Right forelimb (tissue), 1 donor: ENCODE measurements around the gene UGT3A2.
"Not testable (repeated sequence)": the region's sequence is repeated elsewhere in the genome, so short reads cannot be mapped to it uniquely, and the experiment has no call there.

Source experiments
- DNase-seq: peaks from one replicate; pipeline ENCODE4 v3.0.0-alpha.2; 2018

The UGT3A2 gene

DNA sequence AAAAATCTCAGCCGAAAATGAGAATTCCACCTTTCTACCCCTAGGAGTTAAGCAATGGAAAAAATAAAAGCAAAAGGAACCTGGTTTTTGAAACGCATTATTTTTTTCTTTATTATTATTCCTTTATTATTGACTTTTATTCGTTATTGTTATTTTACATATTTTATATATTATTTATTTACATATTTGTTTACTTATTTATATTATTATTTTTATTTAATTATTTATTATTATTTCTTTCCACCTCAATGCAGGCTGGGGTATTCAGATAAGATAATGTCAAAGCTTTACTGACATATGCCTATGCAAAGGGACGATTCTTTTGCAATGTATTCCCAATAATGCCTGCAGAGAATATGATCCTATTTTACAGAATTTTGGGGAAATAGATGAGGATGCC is 16.7 kb downstream of the UGT3A2 start:
- no peak for DNase-seq

DNA sequence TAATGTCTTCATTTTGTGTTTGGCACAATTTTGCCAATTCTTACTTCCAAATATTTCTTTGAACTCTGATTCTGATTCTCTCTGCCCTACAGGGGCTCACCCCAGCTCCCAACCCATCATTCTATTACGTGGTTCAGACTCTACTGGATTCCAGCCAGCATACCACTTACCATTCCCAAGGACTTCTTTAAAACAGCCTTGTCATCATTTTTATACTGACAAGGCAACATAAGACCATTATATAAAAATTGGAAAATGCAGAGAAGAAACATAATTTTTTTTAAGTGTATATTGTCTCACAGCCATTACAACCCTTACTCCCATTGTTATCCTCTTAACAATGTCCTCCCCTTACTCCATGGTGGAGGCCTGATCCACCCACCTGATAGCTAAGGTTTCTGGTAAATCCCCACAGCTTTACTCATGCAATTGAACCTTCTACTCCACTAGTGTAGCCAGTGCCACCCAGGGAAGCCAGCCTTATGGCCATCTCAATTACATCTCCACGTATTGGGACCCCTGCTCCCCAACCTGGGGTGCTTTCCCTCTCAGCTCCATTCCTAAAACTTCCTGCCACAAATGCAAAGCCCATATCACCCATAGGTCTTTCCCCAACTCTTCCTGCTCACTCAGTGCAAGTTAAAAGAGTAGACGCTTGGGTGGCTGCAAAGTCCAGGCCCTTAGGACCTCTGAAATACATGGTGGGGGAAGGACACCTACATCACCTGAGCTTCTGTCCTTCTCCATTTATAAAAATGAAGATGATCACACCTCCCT is 19.1 kb downstream of the UGT3A2 start:
- no peak for DNase-seq

DNA sequence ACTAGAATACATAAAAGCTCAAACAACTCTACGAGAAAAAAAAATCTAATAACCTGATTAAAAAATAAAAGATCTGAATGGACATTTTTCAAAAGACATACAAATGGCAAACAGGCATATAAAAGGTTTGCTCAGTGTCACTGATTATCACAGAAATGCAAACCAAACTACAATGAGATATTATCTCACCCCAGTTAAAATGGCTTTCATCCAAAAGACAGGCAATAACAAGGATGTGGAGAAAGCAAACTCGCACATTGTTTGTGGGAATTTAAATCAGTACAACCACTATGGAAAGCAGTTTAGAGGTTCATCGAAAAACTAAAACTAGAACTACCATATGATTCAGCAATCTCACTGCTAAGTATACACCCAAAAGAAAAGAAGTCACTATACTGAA is 20.8 kb downstream of the UGT3A2 start:
- DNase-seq, result no peak

DNA sequence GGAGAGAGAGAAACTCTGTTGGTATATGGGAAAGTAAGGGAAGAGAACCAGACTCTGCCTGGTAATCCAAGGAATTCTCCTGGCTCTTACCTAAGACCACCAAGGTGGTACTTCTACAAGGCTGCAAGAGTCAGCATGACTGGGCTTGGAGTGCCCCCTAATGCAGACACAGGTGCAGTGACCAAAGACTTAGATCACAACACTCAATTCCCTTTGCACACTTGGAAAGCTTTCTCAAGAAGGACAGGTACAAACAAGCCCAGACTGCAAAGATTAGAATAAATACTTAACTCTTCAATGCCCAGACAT is 25.2 kb downstream of the UGT3A2 start:
- DNase-seq, result no peak

GRCh38 chr5:36040651-36041536 is 25.8 kb downstream of the UGT3A2 start:
- DNase-seq, result no peak

- no peak for DNase-seq
Observed at GRCh38 chr5:36035696-36036095, 31.0 kb downstream of the UGT3A2 start.

GRCh38 chr5:36034536-36035134 is 32.0 kb downstream of the UGT3A2 start:
- DNase-seq, result not testable (repeated sequence)

GRCh38 chr5:36033486-36033885 is 33.2 kb downstream of the UGT3A2 start:
- DNase-seq, result no peak

DNA sequence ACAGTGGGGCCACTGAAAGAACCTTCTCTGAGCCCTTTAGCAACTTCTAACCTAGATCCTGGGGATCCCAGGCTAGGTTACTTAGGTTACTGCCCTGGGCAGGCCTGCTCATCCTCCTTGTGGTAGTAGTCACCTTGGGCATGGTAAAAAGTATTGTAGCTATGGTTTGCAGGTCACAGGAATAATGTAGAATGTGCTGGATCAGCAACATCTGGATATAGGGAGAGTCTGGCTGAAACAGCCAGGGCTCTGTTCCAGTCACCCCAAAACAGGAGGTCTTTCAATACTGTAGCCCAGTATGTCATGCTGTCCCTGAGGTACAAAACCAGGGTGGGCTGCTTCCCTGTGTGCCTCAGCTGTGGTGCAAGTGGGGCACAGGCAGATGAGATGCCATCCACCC is 33.6 kb downstream of the UGT3A2 start:
- DNase-seq, result no peak

GRCh38 chr5:36031223-36031622 is 35.5 kb downstream of the UGT3A2 start:
- no peak for DNase-seq

DNA sequence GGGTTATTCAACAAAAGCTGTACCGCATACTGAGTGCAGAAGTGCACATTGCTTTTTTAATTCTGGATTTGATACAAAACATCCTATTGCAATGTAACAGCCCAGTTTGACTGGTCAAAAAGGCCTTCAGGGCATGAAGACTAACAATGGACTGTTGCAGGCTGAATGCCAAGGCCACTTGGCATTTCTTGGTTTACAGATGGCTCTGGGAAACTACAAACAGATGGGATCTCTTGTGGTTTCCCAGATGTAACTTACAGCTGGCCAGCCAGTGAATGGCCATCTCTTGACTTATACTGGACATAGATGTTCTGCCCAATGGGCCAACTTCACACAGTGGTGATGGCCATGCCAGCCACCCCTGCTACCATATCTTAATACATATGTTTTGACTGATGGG is 36.8 kb downstream of the UGT3A2 start:
- DNase-seq, result no peak

- DNase-seq, result no peak
Observed at GRCh38 chr5:36028816-36029465, 37.7 kb downstream of the UGT3A2 start.

- no peak for DNase-seq
Observed at GRCh38 chr5:36027711-36028110, 39.0 kb downstream of the UGT3A2 start.

GRCh38 chr5:36026706-36027465 is 39.8 kb downstream of the UGT3A2 start:
- DNase-seq, result no peak

DNA sequence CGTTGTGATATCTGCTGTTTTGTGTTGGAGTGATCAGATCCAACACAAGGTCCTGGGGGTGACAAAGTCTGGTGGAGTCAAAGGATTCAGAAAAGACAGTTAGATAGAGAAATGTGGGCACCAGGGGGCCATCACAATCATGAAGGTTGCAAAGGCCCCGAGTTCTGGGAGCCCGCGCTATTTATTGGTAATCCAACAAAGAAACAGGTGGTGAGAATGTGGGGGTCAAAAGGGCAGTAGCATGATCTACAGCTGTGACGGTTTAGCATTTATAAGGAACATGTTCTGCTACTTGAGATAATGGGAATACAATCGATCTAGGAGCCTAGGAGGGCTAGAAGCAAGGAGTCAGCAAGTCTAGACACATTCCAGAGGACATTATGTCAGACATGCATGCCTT is 44.4 kb downstream of the UGT3A2 start:
- not testable (repeated sequence) for DNase-seq

- not testable (repeated sequence) for DNase-seq
Observed at GRCh38 chr5:36019584-36019983, 47.1 kb downstream of the UGT3A2 start.

DNA sequence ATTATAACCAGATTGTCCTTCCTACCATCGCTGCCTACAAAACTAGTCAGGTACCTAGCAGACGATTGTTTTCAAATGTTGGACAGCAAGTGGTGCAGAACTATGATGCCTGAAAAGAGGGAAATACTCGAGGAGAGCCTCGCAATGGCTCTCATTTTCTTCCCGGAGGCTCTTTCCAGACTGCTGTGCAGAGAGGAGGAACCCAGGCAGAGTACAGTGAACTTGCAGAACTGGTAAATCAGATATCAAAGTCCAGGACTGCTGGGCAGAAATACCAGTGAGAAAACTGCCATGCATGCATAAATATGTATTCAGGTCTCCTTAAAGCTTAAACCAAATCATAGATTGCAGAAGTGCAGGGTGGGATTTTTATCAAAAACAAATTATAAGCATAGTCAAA is 49.1 kb downstream of the UGT3A2 start:
- DNase-seq, result no peak

GRCh38 chr5:36017004-36017403 is 49.7 kb downstream of the UGT3A2 start:
- no peak for DNase-seq

DNA sequence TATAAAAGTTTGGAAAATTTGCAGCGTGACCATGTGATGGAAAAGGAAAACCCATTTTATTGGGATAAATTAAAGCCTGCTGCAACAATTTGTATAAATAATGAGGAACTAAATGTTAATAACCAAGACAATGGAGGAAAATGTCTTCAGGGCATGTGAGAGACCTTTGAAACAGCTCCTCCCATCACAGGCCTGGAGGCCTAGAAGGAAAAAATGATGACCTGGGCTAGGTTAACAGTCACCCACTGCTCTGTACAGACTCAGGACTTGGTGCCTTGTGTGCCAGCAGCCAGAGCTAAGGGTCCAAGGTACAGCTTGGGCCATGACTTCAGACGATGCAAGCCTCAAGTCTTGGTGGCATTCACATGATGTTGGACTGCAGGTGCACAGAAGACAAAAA is 53.5 kb downstream of the UGT3A2 start:
- DNase-seq, result no peak

DNA sequence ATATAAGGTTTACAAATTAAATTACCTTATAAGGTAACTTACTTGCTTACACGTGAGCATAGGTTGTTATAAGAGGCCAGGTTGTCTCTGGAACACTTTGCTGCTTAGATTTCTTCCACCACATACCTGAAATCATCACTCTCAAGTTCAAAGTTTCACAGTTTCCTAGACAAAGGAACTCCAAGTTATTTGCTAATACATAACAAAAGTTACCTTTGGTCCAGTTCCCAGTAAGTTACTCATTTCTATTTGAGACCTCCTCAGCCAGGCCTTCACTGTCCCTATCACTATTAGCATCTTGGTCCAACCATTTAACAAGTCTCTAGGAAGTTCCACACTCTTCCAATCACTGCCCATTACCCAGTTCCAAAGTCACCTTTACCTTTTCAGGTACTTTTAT is 57.0 kb downstream of the UGT3A2 start:
- no peak for DNase-seq

DNA sequence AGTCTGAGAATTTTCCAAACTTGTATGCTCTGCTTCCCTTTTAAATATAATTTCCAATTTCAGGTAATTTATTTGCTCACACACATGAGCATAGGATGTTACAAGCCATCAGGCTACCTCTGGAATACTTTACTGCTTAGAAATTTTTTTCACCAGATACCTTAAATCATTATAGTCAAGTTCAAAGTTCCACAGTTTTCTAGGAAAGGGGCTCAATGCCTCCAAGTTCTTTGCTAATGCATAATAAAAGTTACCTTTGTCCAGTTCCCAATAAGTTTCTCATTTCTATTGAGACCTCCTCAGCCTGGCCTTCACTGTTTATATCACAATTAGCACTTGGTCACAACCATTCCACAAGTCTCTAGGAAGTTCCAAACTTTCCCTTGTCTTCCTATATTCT is 59.3 kb downstream of the UGT3A2 start:
- DNase-seq, result no peak

GRCh38 chr5:36006163-36006562 is 60.5 kb downstream of the UGT3A2 start:
- DNase-seq, result no peak

- no peak for DNase-seq
Observed at GRCh38 chr5:36001032-36001431, 65.7 kb downstream of the UGT3A2 start.
